HG03520 (cell line): ENCODE measurements around the gene C12orf57.

ENCODE experiments used
- ATAC-seq: cut with Tn5 transposase; IDR thresholded peaks from one replicate; pipeline ENCODE4 v1.9.1; 2021; ENCODE audit warnings: mild to moderate bottlenecking, moderate library complexity; ENCODE audit not compliant: unreplicated experiment

The C12orf57 gene

DNA sequence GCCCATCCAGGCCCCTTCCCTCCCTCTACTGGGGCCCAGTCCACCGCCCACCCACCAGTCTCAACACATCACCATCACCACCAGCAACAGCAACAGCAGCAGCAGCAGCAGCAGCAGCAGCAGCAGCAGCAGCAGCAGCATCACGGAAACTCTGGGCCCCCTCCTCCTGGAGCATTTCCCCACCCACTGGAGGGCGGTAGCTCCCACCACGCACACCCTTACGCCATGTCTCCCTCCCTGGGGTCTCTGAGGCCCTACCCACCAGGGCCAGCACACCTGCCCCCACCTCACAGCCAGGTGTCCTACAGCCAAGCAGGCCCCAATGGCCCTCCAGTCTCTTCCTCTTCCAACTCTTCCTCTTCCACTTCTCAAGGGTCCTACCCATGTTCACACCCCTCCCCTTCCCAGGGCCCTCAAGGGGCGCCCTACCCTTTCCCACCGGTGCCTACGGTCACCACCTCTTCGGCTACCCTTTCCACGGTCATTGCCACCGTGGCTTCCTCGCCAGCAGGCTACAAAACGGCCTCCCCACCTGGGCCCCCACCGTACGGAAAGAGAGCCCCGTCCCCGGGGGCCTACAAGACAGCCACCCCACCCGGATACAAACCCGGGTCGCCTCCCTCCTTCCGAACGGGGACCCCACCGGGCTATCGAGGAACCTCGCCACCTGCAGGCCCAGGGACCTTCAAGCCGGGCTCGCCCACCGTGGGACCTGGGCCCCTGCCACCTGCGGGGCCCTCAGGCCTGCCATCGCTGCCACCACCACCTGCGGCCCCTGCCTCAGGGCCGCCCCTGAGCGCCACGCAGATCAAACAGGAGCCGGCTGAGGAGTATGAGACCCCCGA is 7.0 kb upstream of the C12orf57 start:
- no peak for ATAC-seq

DNA sequence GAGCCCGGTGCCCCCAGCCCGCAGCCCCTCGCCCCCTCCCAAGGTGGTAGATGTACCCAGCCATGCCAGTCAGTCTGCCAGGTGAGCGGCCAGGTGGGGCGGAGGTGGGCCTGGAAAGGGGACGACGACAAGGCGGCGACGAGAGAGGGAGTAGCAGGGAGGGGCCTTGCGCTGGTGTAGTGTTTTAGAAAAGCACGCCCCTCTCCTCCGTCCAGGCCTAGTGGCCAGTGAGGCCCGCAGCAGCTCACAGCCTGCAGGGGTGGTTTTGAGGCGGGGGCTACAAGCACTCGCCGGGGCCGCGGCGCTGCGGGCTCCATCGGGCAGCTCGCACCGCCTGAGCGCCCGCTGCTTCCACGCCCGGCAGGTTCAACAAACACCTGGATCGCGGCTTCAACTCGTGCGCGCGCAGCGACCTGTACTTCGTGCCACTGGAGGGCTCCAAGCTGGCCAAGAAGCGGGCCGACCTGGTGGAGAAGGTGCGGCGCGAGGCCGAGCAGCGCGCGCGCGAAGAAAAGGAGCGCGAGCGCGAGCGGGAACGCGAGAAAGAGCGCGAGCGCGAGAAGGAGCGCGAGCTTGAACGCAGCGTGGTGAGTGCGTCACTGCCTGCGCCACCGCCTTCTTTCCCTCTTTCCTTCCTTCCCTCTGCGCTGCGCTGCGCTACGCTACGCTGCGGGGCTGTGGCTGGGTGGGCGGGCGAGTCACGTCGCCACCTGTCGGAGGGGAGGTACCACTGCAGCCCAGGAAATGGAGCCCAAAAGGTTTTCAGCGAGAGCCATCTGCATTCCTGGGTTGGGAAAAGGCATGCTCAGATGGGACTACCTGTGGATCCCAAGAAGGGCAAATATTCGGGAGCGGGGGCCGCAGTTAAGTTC is 6.1 kb upstream of the C12orf57 start:
- ATAC-seq: peak; percentile 82

DNA sequence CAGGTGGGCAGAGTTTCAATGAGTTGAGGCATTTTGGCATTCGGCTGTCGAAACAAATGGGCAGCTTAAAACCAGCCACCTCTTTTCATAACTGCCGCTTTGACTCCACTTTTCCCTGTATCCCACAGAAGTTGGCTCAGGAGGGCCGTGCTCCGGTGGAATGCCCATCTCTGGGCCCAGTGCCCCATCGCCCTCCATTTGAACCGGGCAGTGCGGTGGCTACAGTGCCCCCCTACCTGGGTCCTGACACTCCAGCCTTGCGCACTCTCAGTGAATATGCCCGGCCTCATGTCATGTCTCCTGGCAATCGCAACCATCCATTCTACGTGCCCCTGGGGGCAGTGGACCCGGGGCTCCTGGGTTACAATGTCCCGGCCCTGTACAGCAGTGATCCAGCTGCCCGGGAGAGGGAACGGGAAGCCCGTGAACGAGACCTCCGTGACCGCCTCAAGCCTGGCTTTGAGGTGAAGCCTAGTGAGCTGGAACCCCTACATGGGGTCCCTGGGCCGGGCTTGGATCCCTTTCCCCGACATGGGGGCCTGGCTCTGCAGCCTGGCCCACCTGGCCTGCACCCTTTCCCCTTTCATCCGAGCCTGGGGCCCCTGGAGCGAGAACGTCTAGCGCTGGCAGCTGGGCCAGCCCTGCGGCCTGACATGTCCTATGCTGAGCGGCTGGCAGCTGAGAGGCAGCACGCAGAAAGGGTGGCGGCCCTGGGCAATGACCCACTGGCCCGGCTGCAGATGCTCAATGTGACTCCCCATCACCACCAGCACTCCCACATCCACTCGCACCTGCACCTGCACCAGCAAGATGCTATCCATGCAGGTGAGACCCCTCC is 5.2 kb upstream of the C12orf57 start:
- no peak for ATAC-seq

DNA sequence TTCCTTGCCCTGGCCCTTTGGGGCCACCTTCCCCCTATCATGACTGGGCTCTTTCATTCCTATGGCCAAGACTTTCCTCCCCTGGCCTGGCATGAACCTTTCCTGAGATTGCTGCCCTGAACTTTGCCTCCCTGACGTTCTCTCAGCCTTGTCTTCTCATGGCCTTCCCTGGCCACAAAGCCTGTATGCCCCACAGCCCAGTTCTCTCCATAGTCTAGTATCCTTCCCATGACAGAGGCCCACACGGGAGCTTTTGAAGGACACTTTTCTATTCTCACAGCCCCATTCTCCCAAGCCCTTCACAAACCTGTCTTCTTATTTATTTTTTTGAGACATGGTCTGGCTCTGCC is 4.7 kb upstream of the C12orf57 start:
- no peak for ATAC-seq

DNA sequence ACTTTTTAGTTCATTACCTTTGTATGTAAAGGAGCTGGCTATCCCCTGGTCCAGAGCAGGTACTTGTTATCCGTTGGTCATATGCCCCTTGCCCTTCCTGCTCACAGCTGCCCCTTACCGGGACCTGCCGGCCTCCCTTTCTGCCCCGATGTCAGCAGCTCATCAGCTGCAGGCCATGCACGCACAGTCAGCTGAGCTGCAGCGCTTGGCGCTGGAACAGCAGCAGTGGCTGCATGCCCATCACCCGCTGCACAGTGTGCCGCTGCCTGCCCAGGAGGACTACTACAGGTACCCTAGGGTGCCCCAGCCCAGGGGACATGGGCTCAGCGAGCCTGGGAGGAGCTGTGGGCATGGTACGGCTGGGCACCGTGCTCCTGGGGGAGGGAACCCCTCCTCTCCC is 2.6 kb upstream of the C12orf57 start:
- ATAC-seq: no peak

DNA sequence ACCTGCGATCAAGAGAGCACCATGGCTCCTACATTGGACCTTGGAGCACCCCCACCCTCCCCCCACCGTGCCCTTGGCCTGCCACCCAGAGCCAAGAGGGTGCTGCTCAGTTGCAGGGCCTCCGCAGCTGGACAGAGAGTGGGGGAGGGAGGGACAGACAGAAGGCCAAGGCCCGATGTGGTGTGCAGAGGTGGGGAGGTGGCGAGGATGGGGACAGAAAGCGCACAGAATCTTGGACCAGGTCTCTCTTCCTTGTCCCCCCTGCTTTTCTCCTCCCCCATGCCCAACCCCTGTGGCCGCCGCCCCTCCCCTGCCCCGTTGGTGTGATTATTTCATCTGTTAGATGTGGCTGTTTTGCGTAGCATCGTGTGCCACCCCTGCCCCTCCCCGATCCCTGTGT is 2.0 kb upstream of the C12orf57 start:
- no peak for ATAC-seq

DNA sequence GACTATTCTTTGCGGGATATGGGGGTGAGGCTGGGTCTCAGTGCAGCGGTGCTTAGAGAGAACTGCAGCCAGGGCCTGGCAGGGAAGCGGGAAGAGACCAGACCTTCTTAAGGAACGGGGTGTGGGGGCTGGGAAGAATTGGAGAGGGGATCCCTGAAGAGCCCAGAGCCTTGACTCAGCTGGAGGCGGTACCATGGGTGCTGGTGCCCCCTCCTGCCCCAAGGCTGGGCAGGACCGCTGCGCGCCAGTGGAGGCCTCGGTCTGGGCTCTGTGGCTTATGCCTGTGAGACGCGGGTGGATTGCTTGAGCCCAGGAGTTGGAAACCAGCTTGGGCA is 1.5 kb upstream of the C12orf57 start:
- ATAC-seq: no peak

DNA sequence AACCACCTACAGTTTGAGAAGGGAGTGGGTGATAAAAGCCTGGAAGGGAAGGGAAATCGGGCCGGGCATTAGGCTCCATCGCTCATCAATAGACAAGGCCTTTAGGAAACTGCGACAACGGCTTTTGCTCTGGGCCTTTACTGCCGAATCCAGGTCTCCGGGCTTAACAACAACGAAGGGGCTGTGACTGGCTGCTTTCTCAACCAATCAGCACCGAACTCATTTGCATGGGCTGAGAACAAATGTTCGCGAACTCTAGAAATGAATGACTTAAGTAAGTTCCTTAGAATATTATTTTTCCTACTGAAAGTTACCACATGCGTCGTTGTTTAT is 467 bp upstream of the C12orf57 start:
- ATAC-seq: peak; percentile 29

DNA sequence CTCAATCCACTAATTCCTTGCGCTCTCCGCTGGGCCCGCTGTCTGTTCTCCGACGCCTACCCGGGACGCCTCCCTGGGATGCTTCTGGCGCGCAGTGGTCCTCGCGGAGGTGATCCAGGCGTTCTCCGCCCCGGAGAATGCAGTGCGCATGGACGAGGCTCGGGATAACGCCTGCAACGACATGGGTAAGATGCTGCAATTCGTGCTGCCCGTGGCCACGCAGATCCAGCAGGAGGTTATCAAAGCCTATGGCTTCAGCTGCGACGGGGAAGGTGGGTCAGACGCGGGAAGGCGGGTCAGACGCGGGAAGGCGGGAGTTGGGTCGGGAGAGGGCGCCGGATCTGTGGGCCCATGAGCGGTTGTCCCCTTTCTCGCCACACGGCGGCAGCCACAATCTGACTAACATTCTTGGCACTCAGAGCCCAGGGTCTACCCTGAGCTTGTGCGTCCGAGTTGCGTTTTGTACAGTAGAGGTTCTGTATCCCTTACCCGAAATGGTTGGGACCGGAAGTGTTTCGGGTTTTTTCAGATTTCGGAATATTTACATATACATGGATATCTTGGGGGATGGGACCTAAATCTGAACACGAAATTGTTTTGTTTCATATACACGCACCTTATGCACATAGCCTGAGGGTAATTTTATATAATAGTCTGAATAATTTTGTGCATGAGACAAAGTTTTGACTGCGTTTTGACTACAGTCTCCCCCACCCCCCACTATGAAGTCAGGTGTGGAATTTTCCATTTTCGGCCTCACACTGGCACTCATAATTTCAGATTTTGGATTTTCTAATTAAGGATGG is 762 bp downstream of the C12orf57 start:
- ATAC-seq: peak; percentile 37

DNA sequence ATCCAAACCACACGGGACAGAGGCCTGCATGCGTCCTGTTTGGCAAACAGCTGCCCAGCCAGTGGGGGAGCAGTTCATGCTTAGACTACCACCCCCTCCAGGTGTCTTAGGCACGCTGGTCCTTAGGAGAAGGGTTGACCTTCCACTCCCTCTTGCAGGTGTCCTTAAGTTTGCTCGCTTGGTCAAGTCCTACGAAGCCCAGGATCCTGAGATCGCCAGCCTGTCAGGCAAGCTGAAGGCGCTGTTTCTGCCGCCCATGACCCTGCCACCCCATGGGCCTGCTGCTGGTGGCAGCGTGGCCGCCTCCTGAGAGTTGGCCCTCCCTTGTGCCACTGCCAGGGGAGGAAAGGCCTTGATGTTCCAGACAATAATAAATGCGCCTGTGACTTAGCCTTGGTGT is 1.8 kb downstream of the C12orf57 start:
- no peak for ATAC-seq

DNA sequence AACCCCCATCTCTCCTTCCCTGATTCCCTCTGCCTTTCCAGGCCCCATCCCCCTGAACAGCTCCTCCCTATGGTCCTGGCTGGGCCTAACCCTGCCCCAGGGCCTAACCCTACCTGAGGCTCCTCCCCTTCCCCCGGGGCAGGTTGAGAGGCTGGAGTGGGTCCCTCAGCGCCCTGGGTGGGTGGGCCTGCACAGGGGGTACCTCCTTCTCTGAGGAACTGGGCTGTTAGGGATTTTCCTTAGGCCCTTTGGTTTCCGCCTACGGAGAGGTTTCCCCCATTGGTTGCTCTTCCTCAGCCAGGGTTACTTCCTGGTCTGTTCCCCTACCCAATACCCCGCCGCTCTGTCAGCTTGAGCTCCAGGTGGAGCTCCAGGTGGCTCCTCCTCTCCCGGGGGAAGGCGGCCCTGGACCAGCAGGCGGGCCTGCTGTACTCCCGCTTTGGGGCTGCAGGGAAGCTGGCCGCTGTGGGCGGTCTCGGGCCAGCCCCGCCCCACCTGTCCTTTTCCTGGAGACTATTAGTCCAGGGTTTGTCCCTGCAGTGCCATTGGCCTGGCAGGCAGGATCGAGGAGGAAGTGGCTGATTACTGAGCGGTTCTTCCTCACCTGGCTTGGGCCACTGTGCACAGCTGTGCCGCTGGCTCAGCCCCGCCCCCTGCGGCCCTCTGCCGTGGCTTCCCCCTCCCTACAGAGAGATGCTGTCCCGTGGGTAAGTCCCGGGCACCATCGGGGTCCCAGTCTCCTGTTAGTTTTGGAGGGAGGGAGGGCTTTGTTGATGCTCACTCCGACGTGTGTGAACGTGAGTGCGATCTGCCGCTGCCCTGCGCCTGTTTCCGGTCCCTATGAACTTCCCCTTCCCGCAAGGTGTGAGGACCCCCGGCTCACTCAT is 2.5 kb downstream of the C12orf57 start:
- no peak for ATAC-seq

DNA sequence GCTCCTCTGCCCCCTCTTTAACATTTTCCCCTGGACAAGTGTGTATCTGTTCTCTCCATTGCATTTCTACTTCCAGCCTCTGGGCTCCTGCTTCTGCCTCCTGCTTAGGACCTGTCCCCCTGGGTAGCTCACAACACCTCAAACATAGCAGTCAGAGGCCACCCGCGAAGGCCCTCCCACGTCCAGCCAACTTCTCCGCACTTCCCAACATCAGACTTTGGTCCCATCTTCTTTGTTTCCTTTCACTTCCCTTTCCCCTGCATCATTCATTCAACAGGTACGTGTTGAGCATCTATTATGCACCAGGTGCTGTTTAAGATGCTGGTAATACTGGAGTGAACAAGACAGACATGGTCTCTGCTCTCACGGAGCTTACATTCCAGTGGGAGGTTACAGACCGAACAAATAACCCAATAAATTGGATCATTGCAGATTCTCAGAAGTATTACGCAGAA is 3.1 kb downstream of the C12orf57 start:
- ATAC-seq: no peak

DNA sequence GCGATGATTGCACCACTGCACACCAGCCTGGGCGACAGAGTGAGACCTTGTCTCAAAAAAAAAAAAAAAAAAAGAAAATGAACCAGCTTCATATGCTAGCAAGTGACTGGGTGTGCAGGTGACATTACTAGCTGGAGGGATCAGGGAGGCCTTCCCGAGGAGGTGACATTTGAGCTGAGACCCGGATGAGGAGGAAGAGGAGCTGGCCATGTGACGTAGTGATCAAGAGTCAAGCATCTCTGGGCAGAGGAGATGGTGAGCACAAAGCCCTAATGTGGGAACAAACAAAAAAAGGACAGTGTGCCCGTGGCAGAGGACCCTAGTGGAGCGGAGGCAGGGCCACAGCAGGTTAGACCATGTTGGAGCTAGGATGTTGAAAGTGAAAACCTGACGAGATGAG is 3.8 kb downstream of the C12orf57 start:
- no peak for ATAC-seq

DNA sequence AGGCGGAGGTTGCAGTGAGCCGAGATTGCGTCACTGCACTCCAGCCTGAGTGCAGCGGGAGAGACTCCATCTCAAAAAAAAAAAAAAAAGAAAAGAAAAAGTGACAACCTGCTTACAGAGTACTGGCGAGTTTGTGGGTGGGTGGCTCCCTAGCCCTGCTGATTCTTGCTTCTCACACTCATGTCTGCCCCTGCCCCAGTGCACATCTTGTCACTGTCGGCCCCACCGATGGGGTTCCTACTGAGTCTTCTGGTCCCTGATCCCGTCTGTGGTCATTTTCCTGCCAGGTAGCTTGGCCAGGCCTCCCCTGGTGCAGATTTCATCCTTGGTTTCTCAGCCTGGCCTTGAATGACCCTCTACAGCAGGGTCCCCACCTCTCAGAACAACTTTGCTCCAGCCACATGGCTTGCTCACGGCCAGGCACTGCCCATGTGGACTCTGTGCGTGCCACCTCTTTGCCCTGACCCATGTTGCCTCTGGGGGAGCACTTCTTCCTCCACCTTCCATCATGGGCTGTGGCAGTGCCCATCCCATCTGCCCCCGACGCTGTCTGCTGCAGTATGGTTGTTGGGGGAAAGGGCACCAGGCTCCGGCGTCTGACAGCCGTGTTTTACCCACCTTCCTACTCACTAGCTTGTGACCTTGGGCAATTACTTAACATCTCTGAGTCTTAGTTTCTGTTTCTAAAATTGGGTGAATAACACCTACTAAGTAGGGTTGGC is 5.2 kb downstream of the C12orf57 start:
- ATAC-seq: no peak

DNA sequence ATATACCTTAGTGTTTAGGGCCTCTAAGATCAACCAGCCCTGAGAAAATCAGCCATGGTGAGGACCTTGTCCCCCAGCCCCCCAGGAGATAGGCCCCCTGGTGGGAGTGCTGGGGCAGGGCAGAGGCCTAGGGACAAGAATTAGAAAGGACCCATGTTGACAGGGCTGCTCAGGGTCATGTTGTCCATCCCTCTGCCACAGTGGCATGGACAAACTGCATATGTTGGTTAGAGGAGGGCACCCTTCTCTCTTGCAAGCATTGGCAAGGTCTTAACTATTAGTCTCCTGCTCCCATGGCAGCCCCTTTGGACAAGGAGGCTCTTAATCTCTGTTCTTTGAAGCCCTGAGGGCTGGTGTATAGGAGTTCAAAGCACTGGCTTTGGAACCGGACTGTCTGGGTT is 6.6 kb downstream of the C12orf57 start:
- no peak for ATAC-seq

DNA sequence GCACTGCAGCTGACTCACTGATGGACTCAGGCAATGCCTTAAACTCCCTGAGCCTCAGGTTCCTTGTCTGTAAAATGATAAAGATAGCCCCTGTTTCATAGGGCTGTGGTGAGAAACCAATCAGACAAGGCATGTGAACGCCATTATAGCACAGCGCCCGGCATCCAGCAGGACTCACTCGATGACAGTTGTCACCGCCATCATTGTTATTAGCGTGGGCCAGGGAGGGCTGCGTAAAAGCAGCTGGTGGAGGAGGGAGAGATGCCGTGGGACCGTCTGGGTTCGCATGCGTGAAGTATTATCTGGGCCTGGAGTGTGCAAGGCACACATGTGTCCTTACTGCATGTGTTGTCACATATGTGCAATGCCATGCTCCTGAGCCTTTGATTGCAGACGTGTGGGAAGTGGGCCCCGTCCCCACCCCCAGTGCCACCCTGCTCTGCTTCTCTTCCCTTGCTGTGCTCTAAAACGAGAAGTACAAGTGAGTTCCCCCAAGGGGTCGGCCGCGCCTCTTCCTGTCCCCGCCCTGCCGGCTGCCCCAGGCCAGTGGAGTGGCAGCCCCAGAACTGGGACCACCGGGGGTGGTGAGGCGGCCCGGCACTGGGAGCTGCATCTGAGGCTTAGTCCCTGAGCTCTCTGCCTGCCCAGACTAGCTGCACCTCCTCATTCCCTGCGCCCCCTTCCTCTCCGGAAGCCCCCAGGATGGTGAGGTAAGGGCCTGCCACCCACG is 7.2 kb downstream of the C12orf57 start, which contains the start of gene PTPN6:
Gene PTPN6, plus strand, starts transcription at position 546 of the 730 bp plus-strand sequence. Its CDS starts 157 bp downstream, at position 703.
- no peak for ATAC-seq

DNA sequence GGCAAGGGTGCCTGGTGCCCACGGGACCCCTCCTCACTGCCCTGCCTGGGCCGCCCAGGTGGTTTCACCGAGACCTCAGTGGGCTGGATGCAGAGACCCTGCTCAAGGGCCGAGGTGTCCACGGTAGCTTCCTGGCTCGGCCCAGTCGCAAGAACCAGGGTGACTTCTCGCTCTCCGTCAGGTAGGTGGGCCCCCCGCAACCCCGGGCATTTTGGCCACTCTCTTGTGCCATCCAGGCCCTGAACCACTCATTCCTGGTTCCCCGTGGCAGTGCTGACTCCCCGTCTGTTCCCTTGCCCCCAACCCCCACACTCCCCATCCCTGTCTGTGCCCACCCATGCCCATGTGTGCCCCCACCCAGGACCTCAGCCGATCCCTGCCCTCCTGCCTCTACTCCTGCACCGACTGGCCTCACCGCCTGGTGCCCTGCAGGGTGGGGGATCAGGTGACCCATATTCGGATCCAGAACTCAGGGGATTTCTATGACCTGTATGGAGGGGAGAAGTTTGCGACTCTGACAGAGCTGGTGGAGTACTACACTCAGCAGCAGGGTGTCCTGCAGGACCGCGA is 7.8 kb downstream of the C12orf57 start:
- no peak for ATAC-seq
